Brain microvascular endothelial cell (primary cell): ENCODE measurements around the gene TGFB1I1.

Experiments used
- DNase-seq: peaks from one replicate; pipeline ENCODE4 v3.0.0-alpha.2; 2020
- H3K27ac ChIP-seq: fragments of 250-450 bp; sonication (Bioruptor Pico); 2 replicates; pipeline ENCODE4 v1.5.1; 2020; ENCODE audit warnings: mild to moderate bottlenecking, moderate library complexity
- H3K27me3 ChIP-seq: fragments of 250-450 bp; sonication (Bioruptor Pico); replicated peaks from 2 replicates; pipeline ENCODE4 v1.5.1; 2020; ENCODE audit warnings: mild to moderate bottlenecking
- H3K36me3 ChIP-seq: fragments of 250-450 bp; sonication (Bioruptor Pico); replicated peaks from 2 replicates; pipeline ENCODE4 v1.5.1; 2020; ENCODE audit warnings: mild to moderate bottlenecking
- H3K4me3 ChIP-seq: 2 replicates; pipeline ENCODE4 v1.5.1; 2011; ENCODE audit warnings: low read depth, mild to moderate bottlenecking, control low read depth, low read length, moderate library complexity
- CTCF ChIP-seq: IDR thresholded peaks from 2 replicates; pipeline ENCODE4 v1.5.1; 2011; ENCODE audit warnings: low read depth, mild to moderate bottlenecking, moderate library complexity, low read length, control low read depth, inconsistent platforms; ENCODE audit errors: missing control alignments
- in situ Hi-C: cut with HindIII; loops from 2 replicates; pipeline ENCODE4 v1.10.0; 2017; ENCODE audit warnings: low sequenced_read_pairs, low pct_ligation_motif_present

The TGFB1I1 gene

GRCh38 chr16:31466381-31466841, 5.5 kb upstream of the TGFB1I1 start:
- no peak for DNase-seq
- in situ Hi-C loops = loop anchor here (25.0 kb wide), 2 partner anchors 279 to 529 kb away; partner anchors contain the start of genes FUS and ORAI3
- H3K27ac ChIP-seq = no peak overlapping the region
- H3K4me3 ChIP-seq = no peak overlapping the region
- TF ChIP-seq CTCF = no peak
- no peaks in the 10 kb centered on the region for H3K27me3 ChIP-seq
- peaks cover 17% of the 10 kb centered on the region for H3K36me3 ChIP-seq

- Histone ChIP-seq H3K36me3 (peaks cover 17% of the 10 kb centered on the region), H3K4me3 (no peak overlapping the region), H3K27me3 (no peaks in the 10 kb centered on the region), H3K27ac (no peak overlapping the region)
- in situ Hi-C loops = loop anchor here (25.0 kb wide), 2 partner anchors 280 to 530 kb away; partner anchors contain the start of genes FUS and ORAI3
- peak; percentile 20 for DNase-seq
- no peak for TF ChIP-seq CTCF
Observed at GRCh38 chr16:31467151-31467773, 4.7 kb upstream of the TGFB1I1 start.

- TF ChIP-seq CTCF = no peak
- H3K36me3 ChIP-seq = peaks cover 17% of the 10 kb centered on the region
- no peaks in the 10 kb centered on the region for H3K27me3 ChIP-seq
- no peak for DNase-seq
- in situ Hi-C loops = loop anchor here (25.0 kb wide), 2 partner anchors 281 to 531 kb away; partner anchors contain the start of genes FUS and ORAI3
- H3K4me3 ChIP-seq = no peak overlapping the region
- H3K27ac ChIP-seq = no peak overlapping the region
Observed at GRCh38 chr16:31467858-31468257, 4.1 kb upstream of the TGFB1I1 start.

- H3K27ac ChIP-seq = no peak overlapping the region
- in situ Hi-C loops = loop anchor here (25.0 kb wide), 2 partner anchors 283 to 533 kb away; partner anchors contain the start of genes FUS and ORAI3
- no peak for DNase-seq
- H3K4me3 ChIP-seq = no peak overlapping the region
- peaks cover 32% of the 10 kb centered on the region for H3K36me3 ChIP-seq
- H3K27me3 ChIP-seq = no peaks in the 10 kb centered on the region
- no peak for TF ChIP-seq CTCF
Observed at GRCh38 chr16:31470615-31471014, 1.3 kb upstream of the TGFB1I1 start.

GRCh38 chr16:31471241-31471874, 594 bp upstream of the TGFB1I1 start:
- Histone ChIP-seq H3K36me3 (peaks cover 31% of the 10 kb centered on the region), H3K27ac (peak overlapping the region; percentile 90), H3K4me3 (peak overlapping the region; percentile 85), H3K27me3 (no peaks in the 10 kb centered on the region)
- in situ Hi-C loops = loop anchor here (25.0 kb wide), 2 partner anchors 284 to 534 kb away; partner anchors contain the start of genes FUS and ORAI3
- DNase-seq = peak; percentile 24
- TF ChIP-seq CTCF = no peak
